ENCODE data around the gene MUC2.

- TF ChIP-seq, protein P1, sequence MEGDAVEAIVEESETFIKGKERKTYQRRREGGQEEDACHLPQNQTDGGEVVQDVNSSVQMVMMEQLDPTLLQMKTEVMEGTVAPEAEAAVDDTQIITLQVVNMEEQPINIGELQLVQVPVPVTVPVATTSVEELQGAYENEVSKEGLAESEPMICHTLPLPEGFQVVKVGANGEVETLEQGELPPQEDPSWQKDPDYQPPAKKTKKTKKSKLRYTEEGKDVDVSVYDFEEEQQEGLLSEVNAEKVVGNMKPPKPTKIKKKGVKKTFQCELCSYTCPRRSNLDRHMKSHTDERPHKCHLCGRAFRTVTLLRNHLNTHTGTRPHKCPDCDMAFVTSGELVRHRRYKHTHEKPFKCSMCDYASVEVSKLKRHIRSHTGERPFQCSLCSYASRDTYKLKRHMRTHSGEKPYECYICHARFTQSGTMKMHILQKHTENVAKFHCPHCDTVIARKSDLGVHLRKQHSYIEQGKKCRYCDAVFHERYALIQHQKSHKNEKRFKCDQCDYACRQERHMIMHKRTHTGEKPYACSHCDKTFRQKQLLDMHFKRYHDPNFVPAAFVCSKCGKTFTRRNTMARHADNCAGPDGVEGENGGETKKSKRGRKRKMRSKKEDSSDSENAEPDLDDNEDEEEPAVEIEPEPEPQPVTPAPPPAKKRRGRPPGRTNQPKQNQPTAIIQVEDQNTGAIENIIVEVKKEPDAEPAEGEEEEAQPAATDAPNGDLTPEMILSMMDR (conservative IDR thresholded peaks at IDR 0.05; ENCODE audit: low read depth, low read length): no peak
- TF ChIP-seq EZH2 (IDR thresholded peaks at IDR 0.05; ENCODE audit: low read length, unreplicated experiment): no peak
- TF ChIP-seq EZH2phosphoT487 (IDR thresholded peaks at IDR 0.05; ENCODE audit: borderline replicate concordance, low read length): no peak
These were observed 7.7 kb downstream of the MUC2 start for GRCh38 chr11:1082346-1082727.

Data from PC-3 (cell line).